Effector memory CD8-positive, alpha-beta T cell (primary cell): ENCODE measurements around the gene KLK2.
A peak's percentile ranks its signal among the peaks of the same experiment; 100 is the strongest.

Source experiments
- ATAC-seq: fragments of 150-1000 bp; cut with Tn5 transposase; replicated peaks from 2 replicates; pipeline ENCODE4 v1.10.0; 2021; ENCODE audit warnings: mild to moderate bottlenecking, moderate library complexity
- DNase-seq, 3 experiments: peaks; one replicate each; pipeline ENCODE4 v3.0.0; 2021
- H3K27ac Mint-ChIP-seq, 2 donors: one replicate each; pipeline ENCODE4 v1.8.0; 2022; ENCODE audit warnings: mild to moderate bottlenecking in 2 of 2, mixed read lengths in 2 of 2, moderate library complexity in 2 of 2
- H3K27me3 Mint-ChIP-seq, 2 donors: one replicate each; pipeline ENCODE4 v1.8.0; 2022; ENCODE audit warnings: mixed read lengths in 2 of 2
- H3K36me3 Mint-ChIP-seq: one replicate; pipeline ENCODE4 v1.8.0; 2022; ENCODE audit warnings: mild to moderate bottlenecking, moderate library complexity, mixed read lengths; ENCODE audit not compliant: insufficient read depth
- H3K4me1 Mint-ChIP-seq, 2 donors: one replicate each; pipeline ENCODE4 v1.8.0; 2022; ENCODE audit warnings: low read depth in 2 of 2, mixed read lengths in 2 of 2
- H3K4me3 Mint-ChIP-seq, 2 donors: one replicate each; pipeline ENCODE4 v1.8.0; 2022; ENCODE audit warnings: mild to moderate bottlenecking in 2 of 2, mixed read lengths in 2 of 2, moderate library complexity in 2 of 2
- H3K9me3 Mint-ChIP-seq, 2 donors: one replicate each; pipeline ENCODE4 v1.8.0; 2022; ENCODE audit warnings: mixed read lengths in 2 of 2

Gene KLK2

GRCh38 chr19:50909240-50910070 lies 36.2 kb downstream of the KLK2 start:
- ATAC-seq (no peak), DNase-seq (no peak)
- Mint-ChIP-seq H3K4me1 (peaks cover 4 to 8% of the 10 kb centered on the region in 2 donors), H3K27ac (no peak overlapping the region), H3K36me3 (no peaks in the 10 kb centered on the region), H3K4me3 (peak overlapping the region in 1 of 2 donors; percentile 33), H3K9me3 (no peaks in the 10 kb centered on the region), H3K27me3 (peaks cover 0 to 14% of the 10 kb centered on the region in 2 donors)

- H3K9me3 Mint-ChIP-seq = no peaks in the 10 kb centered on the region
- no peak overlapping the region for H3K27ac Mint-ChIP-seq
- H3K36me3 Mint-ChIP-seq = no peaks in the 10 kb centered on the region
- peaks cover 4 to 8% of the 10 kb centered on the region in 2 donors for H3K4me1 Mint-ChIP-seq
- H3K4me3 Mint-ChIP-seq = no peak overlapping the region
- ATAC-seq (no peak), DNase-seq (no peak)
- H3K27me3 Mint-ChIP-seq = peaks cover 0 to 6% of the 10 kb centered on the region in 2 donors
Measured at GRCh38 chr19:50910722-50911121, 37.5 kb downstream of the KLK2 start.

- no peak within 1 kb of the TSS for H3K27ac Mint-ChIP-seq
- H3K4me1 Mint-ChIP-seq = peaks cover 4 to 8% of the 10 kb centered on the region in 2 donors
- no peaks in the 10 kb centered on the region for H3K9me3 Mint-ChIP-seq
- H3K27me3 Mint-ChIP-seq = no peaks in the 10 kb centered on the region
- ATAC-seq = no peak
- DNase-seq = no peak
- H3K36me3 Mint-ChIP-seq = no peaks in the 10 kb centered on the region
- no peak within 1 kb of the TSS for H3K4me3 Mint-ChIP-seq
Measured at GRCh38 chr19:50911206-50912101, 38.2 kb downstream of the KLK2 start, which contains the start of gene KLK4. Gene KLK4 (minus strand): TSS chr19:50911395. CDS start chr19:50910738, 657 bp downstream.

- peaks cover 4 to 8% of the 10 kb centered on the region in 2 donors for H3K4me1 Mint-ChIP-seq
- H3K27ac Mint-ChIP-seq = no peak overlapping the region
- no peaks in the 10 kb centered on the region for H3K36me3 Mint-ChIP-seq
- H3K27me3 Mint-ChIP-seq = peaks cover 5 to 6% of the 10 kb centered on the region in 2 donors
- no peak for DNase-seq
- no peak for ATAC-seq
- H3K9me3 Mint-ChIP-seq = no peaks in the 10 kb centered on the region
- H3K4me3 Mint-ChIP-seq = no peak overlapping the region
Measured at GRCh38 chr19:50912102-50912599, 38.9 kb downstream of the KLK2 start.

GRCh38 chr19:50912727-50913716 lies 39.8 kb downstream of the KLK2 start:
- H3K4me3 Mint-ChIP-seq = no peak overlapping the region
- ATAC-seq (no peak), DNase-seq (no peak)
- no peaks in the 10 kb centered on the region for H3K9me3 Mint-ChIP-seq
- H3K4me1 Mint-ChIP-seq = peaks cover 4 to 8% of the 10 kb centered on the region in 2 donors
- H3K27me3 Mint-ChIP-seq = peaks cover 6 to 9% of the 10 kb centered on the region in 2 donors
- H3K36me3 Mint-ChIP-seq = no peaks in the 10 kb centered on the region
- H3K27ac Mint-ChIP-seq = no peak overlapping the region

- no peak overlapping the region for H3K4me3 Mint-ChIP-seq
- DNase-seq = no peak
- peaks cover 28 to 32% of the 10 kb centered on the region in 2 donors for H3K27me3 Mint-ChIP-seq
- H3K4me1 Mint-ChIP-seq = no peaks in the 10 kb centered on the region
- no peak overlapping the region for H3K27ac Mint-ChIP-seq
- no peaks in the 10 kb centered on the region for H3K9me3 Mint-ChIP-seq
- no peak for ATAC-seq
- H3K36me3 Mint-ChIP-seq = no peaks in the 10 kb centered on the region
Measured at GRCh38 chr19:50916069-50916468, 42.8 kb downstream of the KLK2 start.

GRCh38 chr19:50921426-50922316 lies 48.4 kb downstream of the KLK2 start:
- Mint-ChIP-seq H3K27ac (no peak overlapping the region), H3K36me3 (no peaks in the 10 kb centered on the region), H3K4me1 (peaks cover 7 to 9% of the 10 kb centered on the region in 2 donors), H3K4me3 (no peak overlapping the region), H3K9me3 (no peaks in the 10 kb centered on the region), H3K27me3 (peaks cover 41 to 52% of the 10 kb centered on the region in 2 donors)
- DNase-seq = no peak
- no peak for ATAC-seq

GRCh38 chr19:50922317-50922853 lies 49.1 kb downstream of the KLK2 start:
- Mint-ChIP-seq H3K27ac (no peak overlapping the region), H3K4me1 (peaks cover 7 to 9% of the 10 kb centered on the region in 2 donors), H3K27me3 (peaks cover 38 to 50% of the 10 kb centered on the region in 2 donors), H3K36me3 (no peaks in the 10 kb centered on the region), H3K4me3 (no peak overlapping the region), H3K9me3 (no peaks in the 10 kb centered on the region)
- ATAC-seq = peak; percentile 78
- peak; percentile 60 to 64 (median 61) for DNase-seq

GRCh38 chr19:50924586-50924985 lies 51.3 kb downstream of the KLK2 start:
- H3K27me3 Mint-ChIP-seq = peaks cover 31 to 48% of the 10 kb centered on the region in 2 donors
- DNase-seq (no peak), ATAC-seq (no peak)
- H3K36me3 Mint-ChIP-seq = no peaks in the 10 kb centered on the region
- peaks cover 7 to 9% of the 10 kb centered on the region in 2 donors for H3K4me1 Mint-ChIP-seq
- no peak overlapping the region for H3K4me3 Mint-ChIP-seq
- H3K27ac Mint-ChIP-seq = no peak overlapping the region
- H3K9me3 Mint-ChIP-seq = no peaks in the 10 kb centered on the region

- peaks cover 7 to 9% of the 10 kb centered on the region in 2 donors for H3K4me1 Mint-ChIP-seq
- no peaks in the 10 kb centered on the region for H3K36me3 Mint-ChIP-seq
- H3K27me3 Mint-ChIP-seq = peaks cover 22 to 45% of the 10 kb centered on the region in 2 donors
- DNase-seq (no peak), ATAC-seq (no peak)
- H3K27ac Mint-ChIP-seq = no peak overlapping the region
- H3K9me3 Mint-ChIP-seq = no peaks in the 10 kb centered on the region
- H3K4me3 Mint-ChIP-seq = no peak overlapping the region
Measured at GRCh38 chr19:50925734-50926133, 52.5 kb downstream of the KLK2 start.

GRCh38 chr19:50926144-50926543 lies 52.9 kb downstream of the KLK2 start:
- Mint-ChIP-seq H3K27me3 (peaks cover 26 to 46% of the 10 kb centered on the region in 2 donors), H3K36me3 (no peaks in the 10 kb centered on the region), H3K27ac (no peak overlapping the region), H3K4me3 (no peak overlapping the region), H3K4me1 (peaks cover 7 to 9% of the 10 kb centered on the region in 2 donors), H3K9me3 (no peaks in the 10 kb centered on the region)
- no peak for ATAC-seq
- no peak for DNase-seq
